Measurements from ENCODE around the gene KRT79.
"Not testable (repeated sequence)": the region's sequence is repeated elsewhere in the genome, so short reads cannot be mapped to it uniquely, and the experiment has no call there.

The KRT79 gene

DNA sequence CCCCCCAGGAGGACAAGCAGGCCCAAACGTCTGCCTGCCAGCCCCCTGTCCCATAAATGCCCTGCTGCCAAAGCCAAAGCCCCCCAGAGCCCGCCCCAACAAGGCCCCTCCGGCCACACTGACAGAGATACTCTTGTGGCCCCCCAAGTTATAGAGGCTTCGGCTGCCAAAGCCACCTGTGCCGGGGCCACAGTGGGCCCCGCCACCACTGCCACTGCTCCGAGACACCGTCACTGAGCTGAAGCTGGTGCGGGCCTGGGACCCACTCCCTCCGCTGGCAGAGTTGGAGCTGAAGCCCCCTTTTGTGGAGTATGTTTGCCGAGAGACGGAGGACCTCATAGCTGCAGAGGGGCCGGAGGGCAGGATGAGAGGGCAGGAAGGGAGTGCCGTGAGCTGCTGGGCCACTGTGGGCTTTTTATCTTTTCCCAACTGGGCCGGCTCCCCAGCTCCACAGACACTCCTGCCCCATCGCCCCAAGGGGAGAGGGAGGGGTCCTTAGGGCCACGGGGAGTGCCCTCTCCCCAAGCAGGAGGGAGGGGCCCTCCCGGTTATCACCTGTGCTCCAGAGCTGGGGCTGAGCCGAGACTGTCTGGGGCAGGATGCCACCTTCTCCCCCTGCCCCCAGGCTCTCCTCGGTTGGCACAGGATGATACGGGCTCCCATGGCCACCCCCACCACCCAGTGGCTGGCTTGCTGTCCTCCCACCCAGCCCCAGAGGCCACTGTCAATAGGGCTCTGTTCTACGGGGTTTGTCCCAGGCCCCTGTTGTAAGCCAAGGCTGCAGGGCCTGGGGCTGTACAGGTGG lies at the start of gene KRT79:
Gene KRT79, minus strand, starts transcription at position 390 of the 805 bp plus-strand sequence. Its CDS starts 51 bp downstream, at position 339.
- FAIRE-seq, result no peak

GRCh38 chr12:52880499-52880898 lies 46.4 kb upstream of the KRT79 start:
- FAIRE-seq, result not testable (repeated sequence)

DNA sequence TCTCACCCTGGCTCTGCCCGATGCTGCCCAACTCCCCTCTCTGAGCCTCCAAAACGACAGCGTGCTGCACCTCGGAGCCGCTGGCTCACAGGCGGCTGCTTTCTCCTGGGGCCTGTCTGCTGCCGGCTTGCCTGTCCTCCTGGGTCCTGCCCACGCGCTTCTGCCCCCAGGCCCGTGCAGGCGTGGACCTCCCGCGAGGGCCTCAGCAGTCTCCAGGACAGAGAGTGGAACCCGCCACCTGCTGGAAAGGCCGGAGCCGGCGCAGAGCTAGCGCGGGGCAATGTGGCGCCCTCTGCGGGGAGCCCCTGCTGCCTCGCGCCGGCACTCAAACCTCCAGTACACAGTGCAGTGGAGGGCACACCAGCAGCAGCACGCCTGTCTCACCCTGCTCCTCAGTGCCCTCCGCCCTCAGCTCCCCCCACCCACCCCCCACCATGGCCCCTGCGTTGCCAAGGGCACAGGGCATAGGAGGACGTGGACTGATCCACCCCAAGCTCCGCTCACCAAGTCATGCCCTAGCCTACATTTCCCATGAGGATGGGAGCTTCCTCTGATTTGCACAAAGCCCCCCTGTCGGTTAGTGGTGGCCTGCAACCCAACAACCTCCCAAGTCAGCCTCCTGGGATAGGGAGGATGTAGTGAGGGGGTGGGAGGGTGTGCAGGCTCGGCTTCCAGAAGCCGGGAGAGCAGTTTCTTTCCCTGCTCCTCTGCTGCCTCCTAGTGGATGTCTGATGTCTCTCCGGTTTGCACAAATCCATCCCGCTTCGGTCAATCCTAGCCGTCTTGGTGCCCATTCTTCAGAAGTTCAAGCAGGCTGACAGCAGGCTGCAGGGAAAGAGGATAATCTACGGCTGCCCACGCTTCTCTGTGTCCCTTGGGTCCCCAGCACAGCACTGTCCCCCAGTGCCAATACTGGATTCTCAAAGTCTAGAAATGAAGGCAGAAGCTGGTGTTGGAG lies 45.6 kb upstream of the KRT79 start:
- peak; percentile 86 for FAIRE-seq

GRCh38 chr12:52878507-52879393 lies 44.6 kb upstream of the KRT79 start:
- no peak for FAIRE-seq

- no peak for FAIRE-seq
Measured at GRCh38 chr12:52877242-52877641, 43.1 kb upstream of the KRT79 start.

DNA sequence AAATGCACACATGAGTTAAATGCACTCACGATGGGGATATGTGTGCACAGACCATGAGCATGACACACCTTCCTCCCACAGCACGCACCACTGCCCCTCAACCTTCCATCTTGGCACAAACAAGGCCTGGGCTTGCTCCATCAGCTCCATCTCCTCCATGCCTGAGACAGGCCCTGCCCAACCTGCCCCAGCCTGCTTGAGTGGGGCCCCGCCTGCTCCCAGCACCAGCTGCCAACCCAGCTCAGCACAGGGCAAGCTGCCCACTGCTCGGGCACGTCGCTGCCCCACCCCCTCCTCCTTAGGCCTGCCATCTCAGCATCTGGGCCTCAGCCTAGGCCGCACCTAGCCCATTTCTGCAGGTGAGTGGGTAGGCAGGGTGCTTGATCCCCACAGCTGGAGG lies 42.3 kb upstream of the KRT79 start:
- no peak for FAIRE-seq

- FAIRE-seq, result no peak
Measured at GRCh38 chr12:52874573-52875435, 40.7 kb upstream of the KRT79 start.

DNA sequence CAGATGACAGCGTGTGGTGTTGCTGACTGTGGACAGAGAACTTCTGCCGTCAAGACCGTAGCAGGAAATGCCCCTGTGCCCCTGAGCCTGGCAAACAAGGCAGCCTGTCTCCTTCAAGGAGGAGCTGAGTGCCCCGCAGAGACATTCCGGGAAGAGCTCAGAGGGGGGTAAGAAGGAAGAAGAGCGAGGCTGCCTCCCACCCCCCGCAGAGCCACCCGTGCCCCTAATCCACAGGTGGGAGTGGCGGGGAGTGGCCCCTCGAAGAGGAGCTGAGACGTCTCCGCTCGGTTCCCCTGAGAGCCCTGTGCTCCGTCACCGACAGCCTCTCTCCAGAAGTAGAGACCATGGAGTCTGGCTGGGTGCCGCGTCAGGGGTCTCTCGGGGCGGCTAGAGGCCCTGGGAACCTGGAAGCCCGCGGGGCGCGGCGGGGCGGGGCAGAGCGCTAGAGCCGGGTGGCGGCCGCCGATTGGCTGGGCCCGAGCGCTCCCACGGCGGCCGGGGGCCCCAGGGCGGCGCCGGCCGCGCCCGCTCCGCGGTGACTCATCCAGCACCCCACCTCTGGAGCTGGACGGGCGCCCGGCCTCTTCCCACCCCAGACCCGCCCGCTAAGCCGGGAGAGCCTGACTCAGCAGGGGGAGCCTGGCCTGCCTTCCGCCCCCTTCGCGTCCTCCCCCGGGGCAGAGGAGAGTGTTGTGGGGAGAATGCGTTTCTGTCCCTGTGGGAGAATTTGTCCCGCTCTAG lies 39.9 kb upstream of the KRT79 start:
- no peak for FAIRE-seq

GRCh38 chr12:52873513-52873831 lies 39.4 kb upstream of the KRT79 start:
- no peak for FAIRE-seq

GRCh38 chr12:52872644-52873389 lies 38.7 kb upstream of the KRT79 start:
- no peak for FAIRE-seq

DNA sequence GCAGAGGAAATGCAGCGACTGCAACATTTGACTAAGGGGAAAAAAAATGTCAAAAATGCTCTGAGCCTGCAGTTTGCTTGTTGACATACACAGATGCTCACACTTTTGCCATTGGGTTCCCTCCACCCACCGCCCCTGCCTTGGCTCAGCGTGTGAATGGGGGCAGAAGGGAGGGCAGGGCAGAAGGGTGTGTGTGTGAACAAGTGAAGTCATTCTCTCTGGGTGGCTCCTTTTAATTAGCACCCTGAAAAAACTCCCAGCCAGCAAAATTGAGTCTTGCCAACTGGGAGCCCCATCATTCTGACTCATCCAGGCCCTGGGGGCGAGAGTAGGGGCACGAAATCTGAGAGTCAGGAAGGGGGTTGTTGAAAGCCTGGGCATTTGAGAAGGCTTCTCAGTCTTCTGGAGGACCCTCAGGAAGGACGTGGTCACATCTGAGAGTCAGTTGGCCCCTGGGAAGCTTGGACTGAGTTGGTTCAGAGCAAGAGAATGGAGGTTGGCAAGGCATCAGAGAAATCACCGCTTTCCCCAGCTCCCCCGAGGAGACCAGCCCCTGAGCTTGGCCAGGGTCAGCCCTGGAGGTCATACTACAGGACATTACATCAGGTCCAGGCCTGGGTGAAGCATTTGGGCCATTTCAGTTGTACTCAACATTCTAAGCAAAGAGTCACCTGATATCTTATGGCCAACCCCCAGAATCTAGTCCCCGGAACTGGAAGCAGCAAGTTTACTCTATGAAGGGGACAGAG lies 37.4 kb upstream of the KRT79 start:
- FAIRE-seq, result no peak

DNA sequence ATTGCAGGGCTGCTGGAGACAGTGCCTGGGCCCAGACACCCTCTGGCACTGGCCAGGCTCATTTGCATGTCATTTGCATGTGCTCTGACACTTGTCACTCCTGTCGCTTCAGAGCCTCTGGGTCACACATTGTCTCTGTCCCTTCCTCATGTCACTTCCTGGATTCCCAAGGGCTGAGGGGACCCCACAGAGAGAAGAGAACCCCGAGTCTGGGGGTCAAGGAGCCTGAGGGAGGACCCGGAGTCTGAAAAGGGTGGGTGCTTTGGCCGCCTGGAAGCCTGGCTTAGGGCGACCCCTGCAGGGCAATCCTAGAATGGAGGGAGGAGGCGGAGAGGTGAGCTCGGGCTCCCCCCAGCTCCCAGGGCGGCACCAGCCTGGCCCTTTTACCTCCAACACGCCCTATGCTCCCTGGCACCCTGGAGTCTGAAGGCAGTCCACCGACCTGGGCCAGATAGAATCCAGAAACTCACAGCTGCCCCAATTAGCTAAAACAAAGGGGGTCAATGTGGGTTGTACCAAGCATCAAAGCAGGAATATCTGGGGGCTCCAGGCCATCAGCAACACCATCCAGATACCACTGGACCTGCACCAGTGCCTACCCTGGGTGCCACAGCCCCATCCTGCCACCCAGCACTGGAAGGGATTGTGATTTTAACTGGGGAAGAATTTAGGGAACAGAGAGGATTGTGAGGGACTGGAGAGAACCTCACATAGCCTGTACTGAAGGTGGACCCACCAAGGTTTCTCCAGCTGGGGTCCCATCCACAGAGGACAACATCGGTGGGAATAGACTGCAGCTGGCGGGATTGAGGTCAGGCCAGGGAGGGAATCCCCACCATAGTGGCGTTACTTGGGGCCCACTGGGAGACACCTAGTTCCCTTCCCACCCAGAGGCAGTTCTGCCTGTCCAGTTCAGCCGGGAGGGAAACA lies 36.5 kb upstream of the KRT79 start:
- no peak for FAIRE-seq

- FAIRE-seq, result no peak
Measured at GRCh38 chr12:52867642-52868041, 33.5 kb upstream of the KRT79 start.

DNA sequence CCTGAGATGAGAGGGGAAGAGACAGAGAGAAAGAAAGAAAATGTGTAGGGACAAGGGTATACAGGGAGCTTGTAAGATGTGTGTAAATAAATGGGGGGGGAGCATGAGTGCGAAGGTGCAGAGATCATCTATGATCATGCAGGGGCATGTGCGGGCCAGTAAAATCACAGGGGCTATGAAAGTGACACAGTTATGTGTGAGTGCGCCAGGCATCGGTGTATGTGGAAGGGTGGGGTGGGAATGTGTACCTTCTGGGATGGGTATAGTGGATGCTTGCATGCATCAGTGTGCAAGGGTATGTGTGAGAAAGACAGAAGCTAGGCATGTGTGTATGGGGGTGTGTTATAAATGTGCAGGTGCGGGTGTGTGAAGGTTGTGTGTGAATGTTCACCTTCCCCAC lies 33.0 kb upstream of the KRT79 start:
- no peak for FAIRE-seq

- peak; percentile 92 for FAIRE-seq
Measured at GRCh38 chr12:52865090-52865944, 31.2 kb upstream of the KRT79 start.

DNA sequence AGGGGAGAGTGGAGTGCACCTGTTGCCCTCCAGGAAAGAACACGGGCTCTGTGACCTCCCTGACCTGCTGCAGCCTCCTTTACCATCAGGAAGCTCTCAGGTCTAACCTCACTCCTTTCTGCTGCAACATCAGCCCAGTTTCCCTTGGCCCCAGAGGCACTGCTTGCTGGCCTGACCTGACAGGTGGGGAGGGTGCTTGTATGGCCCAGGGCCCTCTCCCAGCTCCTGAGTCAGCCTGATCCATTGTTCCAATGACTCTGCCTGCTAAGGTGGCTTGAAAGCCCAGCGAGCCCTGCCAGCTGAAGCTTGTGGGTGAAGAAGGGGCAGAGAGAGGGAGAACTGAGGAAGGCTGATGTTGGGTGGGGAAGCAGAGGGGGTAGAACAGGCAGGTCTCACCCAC lies 27.9 kb upstream of the KRT79 start:
- FAIRE-seq, result no peak

GRCh38 chr12:52861511-52861910 lies 27.4 kb upstream of the KRT79 start:
- FAIRE-seq, result no peak
